T-helper 17 cell (primary cell): ENCODE data around the gene WBP2NL. TPM values are rescaled to one million over a fixed set of nuclear protein-coding genes. Genes with fewer than 3 reads are reported as not detected.

Experiments
- ATAC-seq: fragments of 150-1000 bp; cut with Tn5 transposase; 2 replicates; pipeline ENCODE4 v1.10.0; 2021; ENCODE audit warnings: mild to moderate bottlenecking, moderate library complexity
- DNase-seq, 3 donors: peaks; one replicate each; pipeline versions ENCODE4 v3.0.0 to v3.0.0-alpha.2; 2020 to 2021
- H3K9me3 ChIP-seq: one replicate; pipeline ENCODE4 v1.7.0; 2013; ENCODE audit warnings: low read length, mild to moderate bottlenecking; ENCODE audit not compliant: control insufficient read depth, poor library complexity, severe bottlenecking
- H3K27ac Mint-ChIP-seq: one replicate; pipeline ENCODE4 v1.8.0; 2022; ENCODE audit warnings: mild to moderate bottlenecking, moderate library complexity, mixed read lengths
- H3K27me3 Mint-ChIP-seq: one replicate; pipeline ENCODE4 v1.8.0; 2022; ENCODE audit warnings: mixed read lengths
- H3K36me3 Mint-ChIP-seq: one replicate; pipeline ENCODE4 v1.8.0; 2022; ENCODE audit warnings: low read depth, mixed read lengths
- H3K4me1 Mint-ChIP-seq: one replicate; pipeline ENCODE4 v1.8.0; 2022; ENCODE audit warnings: mild to moderate bottlenecking, mixed read lengths
- H3K4me3 Mint-ChIP-seq: one replicate; pipeline ENCODE4 v1.8.0; 2022; ENCODE audit warnings: mild to moderate bottlenecking, moderate library complexity, mixed read lengths
- total RNA-seq, 4 donors: library from RNA in 2 of 4; stranded (reverse) in 2 of 4; gene quantifications; one replicate each; pipeline ENCODE4 v1.2.3 and lab custom pipeline; 2022 to 2026

The WBP2NL gene
- total RNA-seq, 2 donors from 2014 or later, result 0.91 to 1.7 TPM

- no peak overlapping the region for H3K4me3 Mint-ChIP-seq
- no peak overlapping the region for H3K27ac Mint-ChIP-seq
- no peaks in the 10 kb centered on the region for H3K36me3 Mint-ChIP-seq
- no peaks in the 10 kb centered on the region for H3K9me3 ChIP-seq
- DNase-seq, result no peak
- peaks cover 3% of the 10 kb centered on the region for H3K4me1 Mint-ChIP-seq
- peaks cover 51% of the 10 kb centered on the region for H3K27me3 Mint-ChIP-seq
- ATAC-seq, result no peak
These were observed 28.0 kb upstream of the WBP2NL start for GRCh38 chr22:41970601-41971000.

DNA sequence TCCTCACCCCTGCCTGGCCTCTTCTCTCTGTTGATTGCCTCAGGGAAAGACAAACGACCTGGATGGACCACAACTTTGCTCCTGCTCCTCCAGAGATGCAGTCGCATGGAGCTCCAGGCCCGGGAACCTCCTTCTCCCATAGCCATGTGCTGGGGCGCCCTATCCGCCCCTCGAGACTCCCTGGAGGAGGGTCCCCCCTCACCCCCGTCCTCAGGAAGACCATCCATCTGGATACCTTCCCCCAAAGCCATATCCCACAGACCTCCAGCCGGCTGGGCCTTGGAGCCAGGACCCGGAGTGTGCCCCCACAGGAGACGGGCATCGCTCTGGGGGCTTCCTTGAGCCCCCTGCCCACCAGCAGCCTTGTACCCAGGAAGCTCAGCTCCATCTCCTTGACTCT lies 27.2 kb upstream of the WBP2NL start:
- no peak overlapping the region for H3K4me3 Mint-ChIP-seq

GRCh38 chr22:41974691-41975290 lies 23.8 kb upstream of the WBP2NL start:
- no peak for ATAC-seq
- no peak overlapping the region for H3K4me3 Mint-ChIP-seq

More for the DNA sequence above, 27.2 kb upstream of the WBP2NL start:
- Mint-ChIP-seq H3K27me3 (peaks cover 58% of the 10 kb centered on the region), H3K4me1 (peaks cover 6% of the 10 kb centered on the region), H3K36me3 (no peaks in the 10 kb centered on the region), H3K27ac (no peak overlapping the region)
- no peak for ATAC-seq
- no peak for DNase-seq
- no peaks in the 10 kb centered on the region for H3K9me3 ChIP-seq

DNA sequence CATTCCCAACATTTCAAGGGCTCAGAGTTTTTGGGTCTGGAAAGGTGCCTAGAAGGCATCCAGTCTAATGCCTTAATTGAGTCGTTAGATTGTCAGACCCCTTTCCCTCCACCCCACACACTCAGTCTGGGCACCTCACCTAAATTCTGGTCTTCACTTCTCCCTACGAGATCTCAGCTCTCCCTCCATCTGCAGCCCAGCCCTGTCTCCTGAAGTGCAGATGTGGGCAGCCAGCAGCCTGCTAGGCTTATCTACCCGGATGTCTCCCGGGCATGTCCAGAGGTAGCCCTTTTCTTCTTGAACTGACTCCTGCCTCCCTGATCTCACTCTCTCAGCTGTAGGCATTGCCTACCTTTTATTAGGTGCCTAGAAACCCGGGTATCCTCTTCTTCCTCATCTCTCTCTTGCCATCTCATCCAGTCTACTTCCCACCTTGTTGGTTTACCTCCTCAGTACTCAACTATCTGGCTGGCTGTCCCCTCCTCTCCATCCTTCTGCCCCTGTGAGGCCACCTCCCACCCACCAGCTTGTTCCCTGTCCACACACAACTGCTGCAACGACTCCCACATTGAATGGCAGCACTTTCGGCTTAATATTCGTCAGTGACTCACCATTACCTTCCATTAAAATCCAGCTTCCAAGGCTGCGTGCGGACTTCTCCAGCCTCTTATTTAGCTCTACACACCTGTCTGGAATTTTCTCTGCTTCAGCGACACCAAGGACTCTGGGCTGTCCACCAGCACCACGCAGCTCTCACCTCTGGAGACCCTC lies 23.1 kb upstream of the WBP2NL start:
- ATAC-seq, result no peak
- DNase-seq, result no peak
- Mint-ChIP-seq H3K27me3 (peaks cover 45% of the 10 kb centered on the region), H3K36me3 (no peaks in the 10 kb centered on the region), H3K4me1 (peaks cover 4% of the 10 kb centered on the region), H3K27ac (no peak overlapping the region), H3K4me3 (peak overlapping the region; percentile 82)
- no peaks in the 10 kb centered on the region for H3K9me3 ChIP-seq

More at GRCh38 chr22:41974691-41975290, 23.8 kb upstream of the WBP2NL start:
- H3K4me1 Mint-ChIP-seq, result peaks cover 4% of the 10 kb centered on the region
- H3K27me3 Mint-ChIP-seq, result peaks cover 49% of the 10 kb centered on the region
- no peak for DNase-seq
- H3K36me3 Mint-ChIP-seq, result no peaks in the 10 kb centered on the region
- H3K27ac Mint-ChIP-seq, result no peak overlapping the region
- no peaks in the 10 kb centered on the region for H3K9me3 ChIP-seq

GRCh38 chr22:41976070-41976901 lies 22.3 kb upstream of the WBP2NL start:
- Mint-ChIP-seq H3K27me3 (peaks cover 37% of the 10 kb centered on the region), H3K4me1 (peaks cover 4% of the 10 kb centered on the region), H3K36me3 (no peaks in the 10 kb centered on the region), H3K27ac (no peak overlapping the region), H3K4me3 (peak overlapping the region; percentile 82)
- ATAC-seq (peak; percentile 84), DNase-seq (peak; percentile 35 to 53 (median 38))
- H3K9me3 ChIP-seq, result no peaks in the 10 kb centered on the region

DNA sequence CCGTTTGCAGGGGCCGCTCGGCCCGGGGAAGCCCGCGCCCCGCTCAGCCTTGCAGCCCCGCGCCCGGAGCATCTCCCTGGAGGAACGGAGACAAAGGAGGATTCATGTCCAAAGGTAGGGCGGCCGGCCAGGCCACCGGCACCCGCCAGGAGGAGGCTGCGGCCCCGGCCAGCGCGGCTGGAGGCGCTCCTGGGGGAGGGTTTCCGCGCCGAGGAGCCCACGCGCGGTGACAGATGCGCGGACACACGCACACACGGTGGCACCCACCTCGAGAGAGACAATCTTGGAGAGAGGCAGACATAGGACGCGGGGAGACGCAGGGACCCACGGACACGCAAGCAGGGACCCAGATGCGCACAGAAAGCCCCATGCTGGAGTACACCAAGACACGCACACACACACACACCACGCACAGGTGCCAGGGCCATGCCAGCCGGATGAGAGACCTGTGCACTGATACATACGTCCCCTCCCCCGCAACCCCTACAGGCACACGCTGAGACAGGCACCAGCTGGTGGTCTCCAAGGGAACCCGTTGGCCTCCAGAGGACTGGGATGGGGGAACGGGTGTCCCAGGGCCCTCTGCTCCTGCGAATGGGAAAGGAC lies 21.5 kb upstream of the WBP2NL start:
- Mint-ChIP-seq H3K36me3 (no peaks in the 10 kb centered on the region), H3K27ac (no peak overlapping the region), H3K4me3 (peak overlapping the region; percentile 71), H3K27me3 (peaks cover 30% of the 10 kb centered on the region), H3K4me1 (peaks cover 4% of the 10 kb centered on the region)
- no peaks in the 10 kb centered on the region for H3K9me3 ChIP-seq
- no peak for DNase-seq
- peak; percentile 46 for ATAC-seq

DNA sequence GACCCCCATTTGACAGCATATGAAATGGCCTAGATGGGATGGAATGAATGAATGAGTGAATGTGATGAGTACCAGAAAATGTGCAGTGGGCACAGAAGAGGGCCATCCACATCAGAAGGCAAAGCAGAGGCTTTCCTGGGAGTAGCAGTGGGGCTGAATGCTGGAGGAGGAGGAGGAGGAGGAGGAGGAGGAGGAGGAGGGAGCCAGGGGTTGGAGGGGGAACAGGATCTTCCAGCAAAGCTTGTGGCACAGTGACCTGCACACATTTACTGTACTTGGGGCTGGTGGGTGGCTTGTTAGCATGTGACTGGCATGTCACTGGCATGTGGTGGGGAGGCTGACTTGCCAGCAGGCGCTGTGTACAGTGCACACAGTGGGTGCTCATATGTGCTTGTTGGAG lies 19.9 kb upstream of the WBP2NL start:
- no peak for ATAC-seq
- H3K4me3 Mint-ChIP-seq, result no peak overlapping the region
- H3K27ac Mint-ChIP-seq, result no peak overlapping the region
- DNase-seq, result no peak
- no peaks in the 10 kb centered on the region for H3K9me3 ChIP-seq
- H3K27me3 Mint-ChIP-seq, result peaks cover 17% of the 10 kb centered on the region
- H3K36me3 Mint-ChIP-seq, result no peaks in the 10 kb centered on the region
- H3K4me1 Mint-ChIP-seq, result peaks cover 4% of the 10 kb centered on the region

DNA sequence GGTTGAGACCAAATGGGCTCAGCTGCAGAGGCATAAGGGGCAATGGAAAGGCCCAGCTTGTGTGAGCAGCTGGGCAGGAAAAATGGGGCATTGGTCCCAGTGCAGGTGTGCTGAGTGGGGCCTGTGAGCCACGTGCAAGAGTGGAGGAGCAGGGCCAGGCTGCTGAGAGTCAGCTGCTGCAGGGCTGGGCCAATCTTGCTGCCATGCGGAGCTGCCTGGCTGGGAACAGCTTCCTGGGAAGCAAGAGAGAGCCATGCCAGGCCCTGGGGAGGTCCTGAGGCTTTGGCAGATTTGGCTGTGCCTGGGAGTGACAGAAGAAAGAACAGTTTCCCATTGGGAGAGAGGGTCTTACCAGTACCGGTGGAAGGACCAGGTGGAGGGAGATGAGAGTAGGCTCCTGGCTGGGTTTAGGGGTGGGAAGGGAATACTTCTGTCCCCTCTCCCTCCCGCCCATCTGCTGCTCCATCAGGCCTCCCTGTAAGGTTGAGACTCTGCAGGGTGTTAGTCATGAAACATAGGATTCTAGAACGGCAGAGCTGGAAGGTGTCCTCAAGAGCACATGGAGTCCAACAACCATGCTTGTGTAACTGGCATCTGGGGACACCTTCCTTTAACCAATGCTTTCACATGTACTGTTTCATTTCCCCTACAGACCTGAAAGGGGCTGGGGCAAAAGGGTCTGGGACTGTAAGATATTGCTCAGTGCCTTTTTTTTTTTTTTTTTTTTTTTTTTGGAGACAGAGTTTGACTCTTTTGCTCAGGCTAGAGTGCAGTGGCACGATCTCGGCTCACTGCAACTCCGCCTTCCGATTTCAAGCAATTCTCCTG lies 19.0 kb upstream of the WBP2NL start:
- DNase-seq (no peak), ATAC-seq (no peak)
- peaks cover 4% of the 10 kb centered on the region for H3K4me1 Mint-ChIP-seq
- peaks cover 17% of the 10 kb centered on the region for H3K27me3 Mint-ChIP-seq
- H3K9me3 ChIP-seq, result no peaks in the 10 kb centered on the region
- no peak overlapping the region for H3K4me3 Mint-ChIP-seq
- no peak overlapping the region for H3K27ac Mint-ChIP-seq
- H3K36me3 Mint-ChIP-seq, result no peaks in the 10 kb centered on the region

DNA sequence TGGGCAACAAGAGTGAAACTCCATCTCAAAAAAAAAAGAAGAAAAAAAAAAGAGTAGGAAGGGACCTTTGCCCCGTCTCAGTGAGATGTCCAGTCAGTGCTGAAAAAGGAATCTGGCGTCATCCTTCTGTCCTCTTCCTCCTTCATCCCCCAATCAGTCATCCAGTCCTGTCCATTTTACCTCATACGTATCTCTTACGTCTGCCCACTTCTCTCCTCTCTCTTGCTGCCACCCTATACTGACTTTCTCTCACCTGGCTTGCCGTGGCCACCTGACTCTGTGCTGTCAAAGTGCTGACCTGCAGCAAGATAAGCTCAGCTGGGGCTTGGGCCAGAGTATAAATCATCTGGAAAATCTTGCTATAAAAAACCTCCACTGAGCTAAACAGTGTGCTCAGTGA lies 15.7 kb upstream of the WBP2NL start:
- Mint-ChIP-seq H3K27ac (no peak overlapping the region), H3K4me3 (no peak overlapping the region), H3K27me3 (peaks cover 11% of the 10 kb centered on the region), H3K36me3 (no peaks in the 10 kb centered on the region), H3K4me1 (peaks cover 4% of the 10 kb centered on the region)
- no peaks in the 10 kb centered on the region for H3K9me3 ChIP-seq
- ATAC-seq (no peak), DNase-seq (no peak)

- no peaks in the 10 kb centered on the region for H3K36me3 Mint-ChIP-seq
- H3K27me3 Mint-ChIP-seq, result peaks cover 14% of the 10 kb centered on the region
- ATAC-seq, result no peak
- H3K4me1 Mint-ChIP-seq, result peaks cover 7% of the 10 kb centered on the region
- H3K27ac Mint-ChIP-seq, result no peak overlapping the region
- H3K4me3 Mint-ChIP-seq, result no peak overlapping the region
- H3K9me3 ChIP-seq, result no peaks in the 10 kb centered on the region
- no peak for DNase-seq
These were observed 14.8 kb upstream of the WBP2NL start for GRCh38 chr22:41983513-41984405.

DNA sequence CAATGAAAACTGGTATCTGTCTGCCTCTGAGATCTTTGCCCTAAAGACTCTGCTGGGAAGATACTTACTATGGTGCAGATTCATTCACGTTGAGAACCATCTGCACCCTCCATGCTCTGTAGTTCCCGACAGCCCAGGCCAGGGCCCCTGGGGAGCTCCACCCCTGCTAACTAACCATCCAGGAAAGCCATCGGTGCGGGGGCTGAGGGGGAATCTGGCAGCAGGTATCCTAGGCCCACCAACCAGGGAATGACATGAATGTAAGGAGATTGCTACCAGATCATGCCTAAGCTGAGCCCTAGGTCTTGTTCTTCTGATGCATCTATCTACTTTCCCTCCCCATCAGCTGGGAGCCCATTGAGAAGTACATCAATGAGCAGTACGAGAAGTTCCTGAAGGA lies 11.3 kb upstream of the WBP2NL start:
- H3K9me3 ChIP-seq, result no peaks in the 10 kb centered on the region
- Mint-ChIP-seq H3K4me3 (no peak overlapping the region), H3K36me3 (no peaks in the 10 kb centered on the region), H3K27me3 (peaks cover 10% of the 10 kb centered on the region), H3K4me1 (peaks cover 7% of the 10 kb centered on the region), H3K27ac (no peak overlapping the region)
- ATAC-seq (no peak), DNase-seq (no peak)

DNA sequence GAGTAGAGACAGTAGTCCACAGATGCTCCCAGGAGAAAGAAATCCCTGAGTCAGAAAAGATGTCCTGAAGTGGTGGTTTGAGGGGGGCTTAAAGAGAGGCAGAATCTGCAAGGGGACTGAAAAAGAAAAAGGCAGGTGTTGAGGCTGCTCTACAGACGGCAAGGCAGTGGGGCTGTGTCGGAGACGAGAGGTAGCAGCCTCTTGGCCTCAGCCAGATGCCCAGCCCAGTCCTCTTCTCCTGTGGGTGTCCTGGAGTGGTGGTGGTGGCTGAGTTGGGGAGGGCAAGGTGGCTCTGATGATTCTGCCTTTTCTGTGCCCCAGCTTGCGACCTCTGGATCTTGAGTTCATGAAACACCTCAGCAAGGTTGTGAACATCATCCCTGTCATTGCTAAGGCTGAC lies 9.3 kb upstream of the WBP2NL start:
- H3K4me3 Mint-ChIP-seq, result no peak overlapping the region
- no peak overlapping the region for H3K27ac Mint-ChIP-seq
- no peaks in the 10 kb centered on the region for H3K36me3 Mint-ChIP-seq
- H3K27me3 Mint-ChIP-seq, result peaks cover 10% of the 10 kb centered on the region
- no peak for ATAC-seq
- H3K9me3 ChIP-seq, result no peaks in the 10 kb centered on the region
- peaks cover 7% of the 10 kb centered on the region for H3K4me1 Mint-ChIP-seq
- DNase-seq, result no peak
